Activated B cell treated with CpG ODN at 0.5 μM for 24 hours (primary cell): ENCODE measurements around the gene KAT2B. TPM values are rescaled to one million over a fixed set of nuclear protein-coding genes. Genes with fewer than 3 reads are reported as not detected.

ENCODE experiments used
- ATAC-seq: fragments of 200-7000 bp; cut with Tn5 transposase; one replicate; pipeline ENCODE4 v1.10.0; 2021; ENCODE audit warnings: low read depth, mild to moderate bottlenecking, moderate library complexity
- CTCF ChIA-PET: fragments of 350-600 bp; sonication (Branson Sonifier 250); formaldehyde crosslinking; loops from one replicate; lab custom pipeline; 2021; ENCODE audit warnings: antibody characterized with exemption; lab: Charles Lee
- POLR2A ChIA-PET: fragments of 350-600 bp; sonication (Branson Sonifier 250); formaldehyde crosslinking; loops from one replicate; lab custom pipeline; 2021; ENCODE audit warnings: antibody characterized with exemption; lab: Charles Lee
- DNase-seq: peaks from one replicate; pipeline ENCODE4 v3.0.0; 2022
- H3K27ac Mint-ChIP-seq: one replicate; pipeline ENCODE4 v1.8.0; 2020; ENCODE audit warnings: mixed read lengths
- H3K27me3 Mint-ChIP-seq: one replicate; pipeline ENCODE4 v1.8.0; 2021; ENCODE audit warnings: mixed read lengths
- H3K36me3 Mint-ChIP-seq: one replicate; pipeline ENCODE4 v1.8.0; 2021; ENCODE audit warnings: low read depth, mixed read lengths
- H3K4me1 Mint-ChIP-seq: one replicate; pipeline ENCODE4 v1.8.0; 2021; ENCODE audit warnings: mixed read lengths
- H3K4me3 Mint-ChIP-seq: one replicate; pipeline ENCODE4 v1.8.0; 2020; ENCODE audit warnings: mild to moderate bottlenecking, mixed read lengths
- H3K9me3 Mint-ChIP-seq: one replicate; pipeline ENCODE4 v1.8.0; 2020; ENCODE audit warnings: mixed read lengths
- intact Hi-C: fragments of 100-400 bp; cut with micrococcal nuclease; formaldehyde crosslinking; loops from one replicate; pipeline ENCODE4 v1.15.1; 2024
- total RNA-seq: library from RNA; stranded (reverse); gene quantifications from 2 replicates; pipeline ENCODE4 v1.2.3, GENCODE V29; 2022
- TF ChIP-seq, protein P1 (sequence below): fragments of 200-600 bp; IDR thresholded peaks from one replicate; pipeline ENCODE4 v1.8.0; 2022; ENCODE audit warnings: antibody characterized with exemption, mild to moderate bottlenecking

Gene KAT2B
- 35.9 and 36.8 TPM in 2 replicates for total RNA-seq

DNA sequence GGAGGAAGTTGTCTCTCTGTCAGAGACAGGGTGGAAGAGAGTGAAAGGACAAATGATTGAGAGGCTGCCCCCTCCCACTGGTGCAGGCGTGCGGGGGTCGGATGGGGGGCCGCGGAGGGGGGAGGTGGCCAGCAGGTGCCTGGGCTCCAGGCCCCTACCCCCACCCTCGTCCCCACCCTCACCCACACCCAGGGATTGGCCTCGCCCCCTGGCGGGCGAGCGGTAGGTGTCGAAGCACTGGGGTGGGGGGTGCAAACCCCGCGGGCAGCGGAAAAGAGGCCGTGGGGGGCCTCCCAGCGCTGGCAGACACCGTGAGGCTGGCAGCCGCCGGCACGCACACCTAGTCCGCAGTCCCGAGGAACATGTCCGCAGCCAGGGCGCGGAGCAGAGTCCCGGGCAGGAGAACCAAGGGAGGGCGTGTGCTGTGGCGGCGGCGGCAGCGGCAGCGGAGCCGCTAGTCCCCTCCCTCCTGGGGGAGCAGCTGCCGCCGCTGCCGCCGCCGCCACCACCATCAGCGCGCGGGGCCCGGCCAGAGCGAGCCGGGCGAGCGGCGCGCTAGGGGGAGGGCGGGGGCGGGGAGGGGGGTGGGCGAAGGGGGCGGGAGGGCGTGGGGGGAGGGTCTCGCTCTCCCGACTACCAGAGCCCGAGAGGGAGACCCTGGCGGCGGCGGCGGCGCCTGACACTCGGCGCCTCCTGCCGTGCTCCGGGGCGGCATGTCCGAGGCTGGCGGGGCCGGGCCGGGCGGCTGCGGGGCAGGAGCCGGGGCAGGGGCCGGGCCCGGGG is at the start of gene KAT2B:
Gene KAT2B, plus strand, starts transcription at position 682 of the 783 bp plus-strand sequence. Its CDS starts 32 bp downstream, at position 714.
- DNase-seq: peak; percentile 86
- Mint-ChIP-seq H3K36me3 (peaks cover 2% of the 10 kb centered on the region), H3K27ac (peak within 1 kb of the TSS; percentile 94), H3K9me3 (no peaks in the 10 kb centered on the region), H3K4me3 (peak within 1 kb of the TSS; percentile 95), H3K27me3 (no peaks in the 10 kb centered on the region), H3K4me1 (peaks cover 53% of the 10 kb centered on the region)
- TF ChIP-seq, protein P1, sequence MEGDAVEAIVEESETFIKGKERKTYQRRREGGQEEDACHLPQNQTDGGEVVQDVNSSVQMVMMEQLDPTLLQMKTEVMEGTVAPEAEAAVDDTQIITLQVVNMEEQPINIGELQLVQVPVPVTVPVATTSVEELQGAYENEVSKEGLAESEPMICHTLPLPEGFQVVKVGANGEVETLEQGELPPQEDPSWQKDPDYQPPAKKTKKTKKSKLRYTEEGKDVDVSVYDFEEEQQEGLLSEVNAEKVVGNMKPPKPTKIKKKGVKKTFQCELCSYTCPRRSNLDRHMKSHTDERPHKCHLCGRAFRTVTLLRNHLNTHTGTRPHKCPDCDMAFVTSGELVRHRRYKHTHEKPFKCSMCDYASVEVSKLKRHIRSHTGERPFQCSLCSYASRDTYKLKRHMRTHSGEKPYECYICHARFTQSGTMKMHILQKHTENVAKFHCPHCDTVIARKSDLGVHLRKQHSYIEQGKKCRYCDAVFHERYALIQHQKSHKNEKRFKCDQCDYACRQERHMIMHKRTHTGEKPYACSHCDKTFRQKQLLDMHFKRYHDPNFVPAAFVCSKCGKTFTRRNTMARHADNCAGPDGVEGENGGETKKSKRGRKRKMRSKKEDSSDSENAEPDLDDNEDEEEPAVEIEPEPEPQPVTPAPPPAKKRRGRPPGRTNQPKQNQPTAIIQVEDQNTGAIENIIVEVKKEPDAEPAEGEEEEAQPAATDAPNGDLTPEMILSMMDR: peak; percentile 21
- intact Hi-C loops: loop anchor here (1.0 to 10.0 kb wide), 12 partner anchors 14 to 893 kb away; partner anchors contain the start of genes KCNH8, RAB5A and SGO1
- CTCF ChIA-PET: interaction anchor here (1.0 to 1.8 kb wide), 4 partner anchors 10 to 146 kb away, joined by 3 to 6 read pairs (median 4); partner anchors contain the start of gene SGO1
- ATAC-seq: peak; percentile 78
- POLR2A ChIA-PET: interaction anchor here (0.6 to 3.1 kb wide), 16 partner anchors 9 to 677 kb away, joined by 3 to 38 read pairs (median 4); partner anchors contain the start of genes RAB5A and SGO1

DNA sequence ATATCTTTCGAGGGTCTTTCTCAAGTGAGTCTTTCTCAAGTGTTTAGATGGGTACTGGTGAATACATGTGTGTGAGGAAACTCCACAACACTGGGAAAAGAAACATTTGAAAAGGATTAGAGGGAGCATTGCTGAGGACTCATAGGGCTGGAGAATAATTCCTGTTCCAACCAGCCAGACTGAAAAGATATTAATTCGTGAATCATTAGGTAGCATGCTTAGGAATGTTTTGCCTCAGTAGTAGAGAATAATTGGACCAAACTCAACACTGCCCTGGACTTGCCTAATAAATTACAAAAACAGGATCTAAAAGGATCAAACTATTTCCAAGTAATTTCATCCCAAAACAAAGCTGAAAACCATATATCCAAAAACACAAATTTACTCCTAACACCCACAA is 45.5 kb upstream of the KAT2B start:
- no peak overlapping the region for H3K27ac Mint-ChIP-seq
- intact Hi-C loops: no loop called here
- ChIA-PET POLR2A (no interaction called here), CTCF (no interaction called here)
- TF ChIP-seq, protein P1: no peak
- ATAC-seq: no peak
- DNase-seq: no peak
- H3K9me3 Mint-ChIP-seq: peaks cover 3% of the 10 kb centered on the region
- no peaks in the 10 kb centered on the region for H3K27me3 Mint-ChIP-seq
- no peak overlapping the region for H3K4me3 Mint-ChIP-seq
- H3K4me1 Mint-ChIP-seq: no peaks in the 10 kb centered on the region
- H3K36me3 Mint-ChIP-seq: no peaks in the 10 kb centered on the region

DNA sequence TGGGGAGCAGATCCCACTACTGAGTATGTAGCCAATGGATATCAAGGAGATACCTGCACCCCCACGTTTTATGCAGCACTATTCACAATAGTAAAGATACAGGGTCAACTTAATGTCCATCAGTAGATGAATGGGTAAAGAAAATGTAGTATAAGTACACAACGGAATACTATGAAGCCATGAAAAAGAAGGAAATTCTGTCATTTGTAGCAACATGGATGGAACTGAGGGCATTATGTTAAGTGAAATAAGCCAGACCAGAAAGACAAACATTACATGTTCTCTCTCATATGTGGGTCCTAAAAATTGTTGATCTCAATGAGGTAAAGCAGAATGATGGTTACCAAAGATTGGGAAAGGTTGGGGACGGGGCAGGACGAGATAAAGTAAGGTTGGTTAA is 42.7 kb upstream of the KAT2B start:
- no peaks in the 10 kb centered on the region for H3K4me1 Mint-ChIP-seq
- CTCF ChIA-PET: no interaction called here
- H3K9me3 Mint-ChIP-seq: peaks cover 3% of the 10 kb centered on the region
- H3K27me3 Mint-ChIP-seq: no peaks in the 10 kb centered on the region
- no peak for ATAC-seq
- H3K4me3 Mint-ChIP-seq: no peak overlapping the region
- no peak overlapping the region for H3K27ac Mint-ChIP-seq
- DNase-seq: no peak
- no peaks in the 10 kb centered on the region for H3K36me3 Mint-ChIP-seq
- TF ChIP-seq, protein P1: no peak
- intact Hi-C loops: no loop called here
- POLR2A ChIA-PET: no interaction called here

DNA sequence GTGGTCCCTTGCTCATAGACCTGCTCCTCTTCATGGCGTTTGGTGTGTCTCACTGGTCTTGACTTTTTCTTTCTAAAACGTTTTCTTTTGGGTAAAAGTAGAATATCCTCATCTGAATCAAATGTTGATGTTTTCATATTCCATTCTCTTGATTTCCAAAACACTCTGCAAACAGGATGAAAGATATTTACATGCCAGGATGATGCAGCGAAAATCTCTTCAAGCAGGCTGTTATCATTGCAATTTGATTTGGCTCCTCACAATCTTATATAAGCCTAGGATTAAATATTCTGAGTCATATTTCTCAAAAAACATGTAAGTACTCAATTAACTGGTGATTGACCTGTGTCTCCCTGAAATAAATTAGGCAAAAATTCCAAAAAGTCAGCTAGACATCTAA is 38.3 kb upstream of the KAT2B start:
- no peak for DNase-seq
- H3K4me1 Mint-ChIP-seq: no peaks in the 10 kb centered on the region
- intact Hi-C loops: no loop called here
- H3K4me3 Mint-ChIP-seq: no peak overlapping the region
- H3K27me3 Mint-ChIP-seq: no peaks in the 10 kb centered on the region
- no peak overlapping the region for H3K27ac Mint-ChIP-seq
- TF ChIP-seq, protein P1: no peak
- POLR2A ChIA-PET: no interaction called here
- CTCF ChIA-PET: no interaction called here
- no peaks in the 10 kb centered on the region for H3K36me3 Mint-ChIP-seq
- H3K9me3 Mint-ChIP-seq: peaks cover 3% of the 10 kb centered on the region
- ATAC-seq: no peak

DNA sequence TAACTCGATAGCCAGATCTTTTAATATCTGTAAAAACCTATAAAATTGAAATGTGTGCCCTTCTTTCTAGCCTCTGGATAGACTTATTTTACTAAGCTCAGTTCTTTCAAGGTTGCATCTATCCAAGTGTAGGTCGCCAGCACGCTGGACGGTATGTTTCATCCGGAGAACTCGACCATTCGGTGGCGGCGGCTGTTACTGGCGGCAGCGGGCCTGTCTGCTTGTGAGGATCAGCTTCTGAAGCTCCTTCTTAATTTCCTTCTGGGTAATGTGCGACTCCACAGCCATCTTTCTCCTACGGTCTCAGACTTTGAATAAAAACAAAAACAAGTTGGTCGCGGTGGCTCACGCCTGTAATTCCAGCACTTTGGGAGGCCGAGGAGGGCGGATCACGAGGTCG is 32.3 kb upstream of the KAT2B start:
- DNase-seq (no peak), ATAC-seq (no peak)
- CTCF ChIA-PET: no interaction called here
- POLR2A ChIA-PET: no interaction called here
- H3K4me1 Mint-ChIP-seq: no peaks in the 10 kb centered on the region
- no peaks in the 10 kb centered on the region for H3K9me3 Mint-ChIP-seq
- no peaks in the 10 kb centered on the region for H3K36me3 Mint-ChIP-seq
- no peaks in the 10 kb centered on the region for H3K27me3 Mint-ChIP-seq
- intact Hi-C loops: no loop called here
- no peak overlapping the region for H3K4me3 Mint-ChIP-seq
- TF ChIP-seq, protein P1: no peak
- no peak overlapping the region for H3K27ac Mint-ChIP-seq
